ENCODE data around the gene KIAA0319L. TPM values are rescaled to one million over a fixed set of nuclear protein-coding genes. Genes with fewer than 3 reads are reported as not detected.
A peak's percentile ranks its signal among the peaks of the same experiment; 100 is the strongest.

The KIAA0319L gene
- total and polyA plus RNA-seq, 3 donors from 2014 or later: 55.6 to 90.1 (median 90.1) TPM

GRCh38 chr1:35574125-35574654 is 17.0 kb upstream of the KIAA0319L start:
- 39 to 62% methylated on average over 9 to 45 of the region's 48 CpGs for WGBS, 2 donors
- intact Hi-C loops (cut with DNase I; ENCODE audit: low total_unique reads): no loop called here

GRCh38 chr1:35573198-35574124 is 16.3 kb upstream of the KIAA0319L start, which contains the start of gene TFAP2E:
Gene TFAP2E (plus strand): TSS chr1:35573314. CDS start chr1:35573578, 264 bp downstream.
- no peak within 1 kb of the TSS for H3K27ac ChIP-seq
- peak; percentile 67 for DNase-seq
- intact Hi-C loops (cut with DNase I; ENCODE audit: low total_unique reads): no loop called here
- 37 to 43% methylated on average over 20 to 84 of the region's 95 CpGs for WGBS, 2 donors
- TF ChIP-seq POLR2A (IDR thresholded peaks at IDR 0.05) (no peak), CTCF (IDR thresholded peaks at IDR 0.05) (no peak)
- H3K9me3 ChIP-seq: no peaks in the 10 kb centered on the region
- no peaks in the 10 kb centered on the region for H3K27me3 ChIP-seq
- H3K4me3 ChIP-seq: peak within 1 kb of the TSS; percentile 34 to 43
- H3K36me3 ChIP-seq (ENCODE audit: low read depth, missing control alignments): no peaks in the 10 kb centered on the region
- H3K4me1 ChIP-seq: no peaks in the 10 kb centered on the region

More at GRCh38 chr1:35574125-35574654, 17.0 kb upstream of the KIAA0319L start:
- DNase-seq: no peak
- Histone ChIP-seq H3K9me3 (no peaks in the 10 kb centered on the region), H3K27ac (no peak overlapping the region), H3K4me1 (no peaks in the 10 kb centered on the region), H3K27me3 (no peaks in the 10 kb centered on the region), H3K36me3 (ENCODE audit: low read depth, missing control alignments) (no peaks in the 10 kb centered on the region), H3K4me3 (no peak overlapping the region)
- no peak for TF ChIP-seq CTCF (IDR thresholded peaks at IDR 0.05)
- TF ChIP-seq POLR2A (IDR thresholded peaks at IDR 0.05): no peak

- intact Hi-C loops (cut with DNase I; ENCODE audit: low total_unique reads): no loop called here
- no peak for DNase-seq
- Histone ChIP-seq H3K27ac (no peak overlapping the region), H3K4me1 (no peaks in the 10 kb centered on the region), H3K36me3 (ENCODE audit: low read depth, missing control alignments) (no peaks in the 10 kb centered on the region), H3K4me3 (no peak overlapping the region), H3K27me3 (no peaks in the 10 kb centered on the region), H3K9me3 (no peaks in the 10 kb centered on the region)
- WGBS, 2 donors: 77 to 81% methylated on average over 2 of the region's 2 CpGs
- TF ChIP-seq CTCF (IDR thresholded peaks at IDR 0.05) (no peak), POLR2A (IDR thresholded peaks at IDR 0.05) (no peak)
Measured at GRCh38 chr1:35572296-35572695, 15.1 kb upstream of the KIAA0319L start.

GRCh38 chr1:35571263-35571662 is 14.1 kb upstream of the KIAA0319L start:
- no peaks in the 10 kb centered on the region for H3K27me3 ChIP-seq
- no peaks in the 10 kb centered on the region for H3K36me3 ChIP-seq (ENCODE audit: low read depth, missing control alignments)
- 93 to 94% methylated on average over 8 of the region's 8 CpGs for WGBS, 2 donors
- H3K4me3 ChIP-seq: no peak overlapping the region
- H3K27ac ChIP-seq: no peak overlapping the region
- intact Hi-C loops (cut with DNase I; ENCODE audit: low total_unique reads): no loop called here
- no peaks in the 10 kb centered on the region for H3K4me1 ChIP-seq
- no peak for DNase-seq
- no peak for TF ChIP-seq CTCF (IDR thresholded peaks at IDR 0.05)
- no peak for TF ChIP-seq POLR2A (IDR thresholded peaks at IDR 0.05)
- H3K9me3 ChIP-seq: no peaks in the 10 kb centered on the region

Measured in testis (tissue), 3 donors.